Endothelial cell (in vitro differentiated cells): ENCODE measurements around the gene PCDHGC5. TPM values are rescaled to one million over a fixed set of nuclear protein-coding genes. Genes with fewer than 3 reads are reported as not detected.

Source experiments
- DNase-seq: peaks from one replicate; pipeline ENCODE4 v3.0.0; 2021; ENCODE audit warnings: low spot score
- H3K27ac Mint-ChIP-seq: one replicate; pipeline ENCODE4 v1.8.0; 2021; ENCODE audit warnings: mixed read lengths, inconsistent platforms; ENCODE audit not compliant: unreplicated experiment
- H3K27me3 Mint-ChIP-seq: one replicate; pipeline ENCODE4 v1.8.0; 2021; ENCODE audit warnings: mild to moderate bottlenecking, moderate library complexity, mixed read lengths, inconsistent platforms; ENCODE audit not compliant: unreplicated experiment
- H3K36me3 Mint-ChIP-seq: one replicate; pipeline ENCODE4 v1.8.0; 2021; ENCODE audit warnings: mild to moderate bottlenecking, low read depth, mixed read lengths, inconsistent platforms; ENCODE audit not compliant: unreplicated experiment
- H3K4me1 Mint-ChIP-seq: one replicate; pipeline ENCODE4 v1.8.0; 2021; ENCODE audit warnings: mild to moderate bottlenecking, mixed read lengths, inconsistent platforms; ENCODE audit not compliant: unreplicated experiment
- H3K4me3 Mint-ChIP-seq: one replicate; pipeline ENCODE4 v1.8.0; 2021; ENCODE audit warnings: mild to moderate bottlenecking, mixed read lengths, inconsistent platforms; ENCODE audit not compliant: unreplicated experiment
- H3K9me3 Mint-ChIP-seq: one replicate; pipeline ENCODE4 v1.8.0; 2021; ENCODE audit warnings: mixed read lengths, inconsistent platforms; ENCODE audit not compliant: unreplicated experiment
- CTCF ChIP-seq: fragments of 200-600 bp; sonication (generic); IDR thresholded peaks from one replicate; pipeline ENCODE4 v1.5.0; 2021; ENCODE audit warnings: antibody characterized with exemption; ENCODE audit not compliant: unreplicated experiment
- total RNA-seq: library from RNA; stranded (reverse); fragmentation: NEBNext Ultra II Directional; extraction: Animal tissue kit (Norgen Biotek cat#: 25700); gene quantifications from one replicate; pipeline ENCODE4 v1.2.1, GENCODE V29; 2021; ENCODE audit not compliant: unreplicated experiment

The PCDHGC5 gene
- total RNA-seq, 1 donor from 2014 or later = 2.9 TPM

GRCh38 chr5:141504216-141504615, 15.3 kb downstream of the PCDHGC5 start:
- H3K27me3 Mint-ChIP-seq = peaks cover 8% of the 10 kb centered on the region
- no peak overlapping the region for H3K4me3 Mint-ChIP-seq
- peaks cover 15% of the 10 kb centered on the region for H3K4me1 Mint-ChIP-seq

GRCh38 chr5:141506381-141507155, 17.7 kb downstream of the PCDHGC5 start:
- Mint-ChIP-seq H3K4me3 (no peak overlapping the region), H3K4me1 (peaks cover 27% of the 10 kb centered on the region), H3K27ac (no peak overlapping the region), H3K9me3 (no peaks in the 10 kb centered on the region), H3K36me3 (peaks cover 47% of the 10 kb centered on the region), H3K27me3 (peaks cover 16% of the 10 kb centered on the region)
- no peak for DNase-seq
- TF ChIP-seq CTCF = no peak

More at GRCh38 chr5:141504216-141504615, 15.3 kb downstream of the PCDHGC5 start:
- Mint-ChIP-seq H3K9me3 (no peaks in the 10 kb centered on the region), H3K36me3 (peaks cover 36% of the 10 kb centered on the region), H3K27ac (no peak overlapping the region)
- no peak for TF ChIP-seq CTCF
- DNase-seq = no peak

- Mint-ChIP-seq H3K27ac (peak overlapping the region; percentile 89), H3K27me3 (peaks cover 18% of the 10 kb centered on the region), H3K4me1 (peaks cover 33% of the 10 kb centered on the region), H3K36me3 (peaks cover 51% of the 10 kb centered on the region), H3K4me3 (peak overlapping the region; percentile 47), H3K9me3 (no peaks in the 10 kb centered on the region)
- DNase-seq = no peak
- TF ChIP-seq CTCF = no peak
These were observed 18.7 kb downstream of the PCDHGC5 start for GRCh38 chr5:141507387-141508091.

GRCh38 chr5:141508440-141508797, 19.5 kb downstream of the PCDHGC5 start:
- Mint-ChIP-seq H3K4me1 (peaks cover 40% of the 10 kb centered on the region), H3K36me3 (peaks cover 53% of the 10 kb centered on the region), H3K27ac (peak overlapping the region; percentile 82), H3K27me3 (peaks cover 24% of the 10 kb centered on the region), H3K4me3 (peak overlapping the region; percentile 65), H3K9me3 (no peaks in the 10 kb centered on the region)
- no peak for DNase-seq
- no peak for TF ChIP-seq CTCF
